Retina (tissue), 1 donor: ENCODE measurements around the gene KCNAB2.
"Not testable (repeated sequence)": the region's sequence is repeated elsewhere in the genome, so short reads cannot be mapped to it uniquely, and the experiment has no call there.

Experiments
- DNase-seq: peaks from one replicate; pipeline ENCODE4 v3.0.0-alpha.2; 2016

KCNAB2 gene

GRCh38 chr1:6062670-6063069, 17.0 kb downstream of the KCNAB2 start:
- no peak for DNase-seq

- not testable (repeated sequence) for DNase-seq
Measured at GRCh38 chr1:6063532-6064053, 17.9 kb downstream of the KCNAB2 start.

GRCh38 chr1:6065093-6065858, 19.6 kb downstream of the KCNAB2 start:
- DNase-seq = peak; percentile 84

GRCh38 chr1:6066680-6067079, 21.0 kb downstream of the KCNAB2 start:
- no peak for DNase-seq

GRCh38 chr1:6068073-6068472, 22.4 kb downstream of the KCNAB2 start:
- no peak for DNase-seq

- DNase-seq = peak; percentile 60
Measured at GRCh38 chr1:6068932-6069331, 23.2 kb downstream of the KCNAB2 start.

- peak; percentile 54 for DNase-seq
Measured at GRCh38 chr1:6069573-6069972, 23.9 kb downstream of the KCNAB2 start.

- DNase-seq = no peak
Measured at GRCh38 chr1:6070450-6070974, 24.8 kb downstream of the KCNAB2 start.

- DNase-seq = no peak
Measured at GRCh38 chr1:6071219-6071618, 25.5 kb downstream of the KCNAB2 start.

GRCh38 chr1:6072774-6073479, 27.2 kb downstream of the KCNAB2 start:
- no peak for DNase-seq

- no peak for DNase-seq
Measured at GRCh38 chr1:6073480-6074053, 27.9 kb downstream of the KCNAB2 start.

- no peak for DNase-seq
Measured at GRCh38 chr1:6074192-6074901, 28.7 kb downstream of the KCNAB2 start.

GRCh38 chr1:6075748-6076147, 30.1 kb downstream of the KCNAB2 start:
- DNase-seq = no peak

GRCh38 chr1:6077061-6077460, 31.4 kb downstream of the KCNAB2 start:
- DNase-seq = not testable (repeated sequence)

GRCh38 chr1:6077506-6077905, 31.8 kb downstream of the KCNAB2 start:
- DNase-seq = no peak

GRCh38 chr1:6077919-6078318, 32.2 kb downstream of the KCNAB2 start:
- DNase-seq = no peak

- DNase-seq = no peak
Measured at GRCh38 chr1:6080469-6080868, 34.8 kb downstream of the KCNAB2 start.

- no peak for DNase-seq
Measured at GRCh38 chr1:6081901-6082300, 36.2 kb downstream of the KCNAB2 start.

GRCh38 chr1:6082430-6082971, 36.8 kb downstream of the KCNAB2 start:
- peak; percentile 55 for DNase-seq

GRCh38 chr1:6083385-6083784, 37.7 kb downstream of the KCNAB2 start:
- peak; percentile 65 for DNase-seq

GRCh38 chr1:6083801-6084446, 38.2 kb downstream of the KCNAB2 start:
- peak; percentile 67 for DNase-seq
